ENCODE measurements around the gene VAT1.
"Not testable (repeated sequence)": the region's sequence is repeated elsewhere in the genome, so short reads cannot be mapped to it uniquely, and the experiment has no call there.

Gene VAT1

GRCh38 chr17:42997390-42997983 lies 24.7 kb downstream of the VAT1 start:
- H3K27ac ChIP-seq = peak overlapping the region; percentile 26
- H3K36me3 ChIP-seq (replicated peaks) = peaks cover 38% of the 10 kb centered on the region
- in situ Hi-C loops (cut with HindIII; ENCODE audit: low pct_ligation_motif_present, low sequenced_read_pairs) = no loop called here
- no peaks in the 10 kb centered on the region for H3K27me3 ChIP-seq (replicated peaks)
- DNase-seq = no peak
- H3K4me3 ChIP-seq (ENCODE audit: low read depth, low read length) = peak overlapping the region; percentile 41
- TF ChIP-seq CTCF (IDR thresholded peaks at IDR 0.05; ENCODE audit: low read depth, low read length, missing control alignments) = no peak

DNA sequence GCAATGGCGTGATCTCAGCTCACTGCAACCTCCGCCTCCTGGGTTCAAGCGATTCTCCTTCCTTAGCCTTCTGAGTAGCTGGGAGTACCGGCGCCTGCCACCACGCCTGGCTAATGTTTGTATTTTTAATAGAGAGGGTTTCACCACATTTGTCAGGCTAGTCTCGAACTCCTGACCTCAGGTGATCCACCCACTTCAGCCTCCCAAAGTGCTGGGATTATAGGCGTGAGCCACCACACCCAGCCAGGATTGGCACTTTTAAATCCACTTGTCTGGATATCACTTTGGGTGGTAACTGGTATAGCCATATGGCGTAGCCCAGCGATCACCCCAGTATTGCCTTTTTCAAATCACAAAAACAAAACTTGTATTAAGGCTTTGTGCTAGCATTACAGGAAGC lies 28.3 kb downstream of the VAT1 start:
- H3K36me3 ChIP-seq (replicated peaks) = peaks cover 29% of the 10 kb centered on the region
- H3K27ac ChIP-seq; DNase-seq; H3K27me3 ChIP-seq (replicated peaks); H3K4me3 ChIP-seq (ENCODE audit: low read depth, low read length); in situ Hi-C loops (cut with HindIII; ENCODE audit: low pct_ligation_motif_present, low sequenced_read_pairs): not testable (repeated sequence)

DNA sequence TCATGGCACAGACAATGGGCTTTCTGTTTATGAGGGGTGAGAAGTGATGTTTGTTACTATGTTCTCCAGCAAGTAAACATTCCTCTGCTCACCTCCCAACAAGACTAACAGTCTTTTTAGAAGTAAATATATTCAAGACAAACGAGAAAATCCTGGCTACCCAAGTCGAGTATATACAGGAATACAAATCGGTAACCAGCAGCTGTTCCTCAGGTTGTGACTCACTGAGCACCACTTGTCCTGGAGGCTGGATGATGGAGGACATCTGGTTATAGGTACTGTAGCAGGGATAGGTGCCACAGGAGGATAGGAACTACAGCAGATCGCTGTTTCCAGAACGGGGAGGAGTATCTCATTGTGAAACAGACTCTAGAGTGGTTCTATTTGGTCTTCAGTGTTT lies 29.3 kb downstream of the VAT1 start:
- in situ Hi-C loops (cut with HindIII; ENCODE audit: low pct_ligation_motif_present, low sequenced_read_pairs) = no loop called here
- H3K36me3 ChIP-seq (replicated peaks) = peaks cover 30% of the 10 kb centered on the region

DNA sequence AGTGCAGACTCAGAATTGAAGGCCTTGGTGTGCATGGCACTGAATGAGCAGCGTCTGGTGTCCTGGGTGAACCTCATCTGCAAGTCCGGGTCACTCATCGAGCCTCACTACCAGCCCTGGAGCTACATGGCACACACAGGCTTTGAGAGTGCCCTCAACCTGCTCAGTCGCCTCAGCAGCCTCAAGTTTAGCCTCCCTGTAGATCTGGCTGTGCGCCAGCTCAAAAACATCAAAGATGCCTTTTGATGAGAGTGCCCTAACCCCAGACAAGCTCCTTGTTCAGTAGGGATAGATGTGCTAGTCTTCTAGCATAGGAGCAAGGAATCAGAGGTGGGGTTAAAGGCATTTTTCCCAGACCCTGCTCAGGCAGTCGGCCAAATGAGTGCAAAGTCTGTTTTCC lies 30.7 kb downstream of the VAT1 start:
- peaks cover 36% of the 10 kb centered on the region for H3K36me3 ChIP-seq (replicated peaks)
- DNase-seq = no peak
- no peaks in the 10 kb centered on the region for H3K27me3 ChIP-seq (replicated peaks)
- in situ Hi-C loops (cut with HindIII; ENCODE audit: low pct_ligation_motif_present, low sequenced_read_pairs) = no loop called here
- no peak overlapping the region for H3K27ac ChIP-seq
- no peak overlapping the region for H3K4me3 ChIP-seq (ENCODE audit: low read depth, low read length)
- TF ChIP-seq CTCF (IDR thresholded peaks at IDR 0.05; ENCODE audit: low read depth, low read length, missing control alignments) = no peak

More for the DNA sequence above, 29.3 kb downstream of the VAT1 start:
- no peaks in the 10 kb centered on the region for H3K27me3 ChIP-seq (replicated peaks)
- DNase-seq = no peak
- no peak overlapping the region for H3K27ac ChIP-seq
- H3K4me3 ChIP-seq (ENCODE audit: low read depth, low read length) = no peak overlapping the region
- TF ChIP-seq CTCF (IDR thresholded peaks at IDR 0.05; ENCODE audit: low read depth, low read length, missing control alignments) = no peak

- no peak overlapping the region for H3K4me3 ChIP-seq (ENCODE audit: low read depth, low read length)
- DNase-seq = no peak
- in situ Hi-C loops (cut with HindIII; ENCODE audit: low pct_ligation_motif_present, low sequenced_read_pairs) = no loop called here
- peak overlapping the region; percentile 42 for H3K27ac ChIP-seq
- TF ChIP-seq CTCF (IDR thresholded peaks at IDR 0.05; ENCODE audit: low read depth, low read length, missing control alignments) = no peak
- H3K27me3 ChIP-seq (replicated peaks) = no peaks in the 10 kb centered on the region
- peaks cover 36% of the 10 kb centered on the region for H3K36me3 ChIP-seq (replicated peaks)
These were observed 32.2 kb downstream of the VAT1 start for GRCh38 chr17:42989726-42990652.

GRCh38 chr17:42989141-42989540 lies 33.0 kb downstream of the VAT1 start:
- no peak for TF ChIP-seq CTCF (IDR thresholded peaks at IDR 0.05; ENCODE audit: low read depth, low read length, missing control alignments)
- no peaks in the 10 kb centered on the region for H3K27me3 ChIP-seq (replicated peaks)
- DNase-seq = no peak
- peaks cover 36% of the 10 kb centered on the region for H3K36me3 ChIP-seq (replicated peaks)
- peak overlapping the region; percentile 36 for H3K27ac ChIP-seq
- in situ Hi-C loops (cut with HindIII; ENCODE audit: low pct_ligation_motif_present, low sequenced_read_pairs) = no loop called here
- H3K4me3 ChIP-seq (ENCODE audit: low read depth, low read length) = no peak overlapping the region
